Measurements from ENCODE around the gene SOST.

The SOST gene

GRCh38 chr17:43707184-43707583, 51.4 kb downstream of the SOST start:
- no peak for DNase-seq (ENCODE audit: low read depth in 2 of 2)

- DNase-seq (ENCODE audit: low read depth in 2 of 2): no peak
Observed at GRCh38 chr17:43706235-43706634, 52.4 kb downstream of the SOST start.
